Measurements from ENCODE around the gene BPTF.
"Not testable (repeated sequence)": the region's sequence is repeated elsewhere in the genome, so short reads cannot be mapped to it uniquely, and the experiment has no call there.

The BPTF gene

GRCh38 chr17:67922503-67922902 is 97.2 kb downstream of the BPTF start:
- no peak for DNase-seq (ENCODE audit: low read depth)
- no peak for TF ChIP-seq CTCF (IDR thresholded peaks at IDR 0.05; ENCODE audit: low read length, missing control alignments)
- H3K4me3 ChIP-seq (replicated peaks; ENCODE audit: low read depth, low read length): no peak overlapping the region

- not testable (repeated sequence) for DNase-seq (ENCODE audit: low read depth); H3K4me3 ChIP-seq (replicated peaks; ENCODE audit: low read depth, low read length)
Measured at GRCh38 chr17:67928842-67929241, 103.5 kb downstream of the BPTF start.

- no peak overlapping the region for H3K4me3 ChIP-seq (replicated peaks; ENCODE audit: low read depth, low read length)
- peak; percentile 13 for DNase-seq (ENCODE audit: low read depth)
- TF ChIP-seq CTCF (IDR thresholded peaks at IDR 0.05; ENCODE audit: low read length, missing control alignments): no peak
Measured at GRCh38 chr17:67931227-67931626, 105.9 kb downstream of the BPTF start.

GRCh38 chr17:67942810-67943209 is 117.5 kb downstream of the BPTF start:
- TF ChIP-seq CTCF (IDR thresholded peaks at IDR 0.05; ENCODE audit: low read length, missing control alignments): peak; percentile 70
- peak; percentile 36 for DNase-seq (ENCODE audit: low read depth)
- no peak overlapping the region for H3K4me3 ChIP-seq (replicated peaks; ENCODE audit: low read depth, low read length)

GRCh38 chr17:67944035-67944434 is 118.7 kb downstream of the BPTF start:
- TF ChIP-seq CTCF (IDR thresholded peaks at IDR 0.05; ENCODE audit: low read length, missing control alignments): no peak
- no peak overlapping the region for H3K4me3 ChIP-seq (replicated peaks; ENCODE audit: low read depth, low read length)
- no peak for DNase-seq (ENCODE audit: low read depth)

- no peak overlapping the region for H3K4me3 ChIP-seq (replicated peaks; ENCODE audit: low read depth, low read length)
- TF ChIP-seq CTCF (IDR thresholded peaks at IDR 0.05; ENCODE audit: low read length, missing control alignments): no peak
- no peak for DNase-seq (ENCODE audit: low read depth)
Measured at GRCh38 chr17:67946513-67946912, 121.2 kb downstream of the BPTF start.

- TF ChIP-seq CTCF (IDR thresholded peaks at IDR 0.05; ENCODE audit: low read length, missing control alignments): no peak
- no peak for DNase-seq (ENCODE audit: low read depth)
- no peak overlapping the region for H3K4me3 ChIP-seq (replicated peaks; ENCODE audit: low read depth, low read length)
Measured at GRCh38 chr17:67947325-67947813, 122.1 kb downstream of the BPTF start.
